Erythroblast (primary cell): ENCODE measurements around the gene ADAMTS7.

ENCODE experiments used
- GATA1 ChIP-seq: IDR thresholded peaks from 2 replicates; pipeline ENCODE4 v1.6.1; 2011; ENCODE audit warnings: low read depth, mild to moderate bottlenecking, control low read depth, low read length, moderate library complexity
- POLR2A ChIP-seq: IDR thresholded peaks from 2 replicates; pipeline ENCODE4 v1.6.1; 2011; ENCODE audit warnings: mild to moderate bottlenecking, low read length

GRCh38 chr15:78749831-78750230, 61.4 kb downstream of the ADAMTS7 start:
- TF ChIP-seq POLR2A: no peak
- no peak for TF ChIP-seq GATA1
